K562 (cell line): ENCODE results near the gene FAM200A.
A peak's percentile ranks its signal among the peaks of the same experiment; 100 is the strongest.
"Not testable (repeated sequence)": the region's sequence is repeated elsewhere in the genome, so short reads cannot be mapped to it uniquely, and the experiment has no call there.

Experiments
- CEBPB ChIP-seq: fragments of 450-650 bp; IDR thresholded peaks from 2 replicates; pipeline ENCODE4 v1.6.1; 2016; ENCODE audit warnings: missing genetic modification characterization, missing compliant biosample characterization
- DNMT1 ChIP-seq: fragments of 450-650 bp; IDR thresholded peaks from 2 replicates; pipeline ENCODE4 v1.6.1; 2016; ENCODE audit warnings: antibody characterized with exemption, mild to moderate bottlenecking
- FOXM1 ChIP-seq, 2 experiments: fragments of 450-650 bp in 1 of 2; sonication (generic) in 1 of 2; formaldehyde crosslinking in 1 of 2; IDR thresholded peaks; 2 replicates each; pipeline versions ENCODE4 v1.6.1 to v1.9.0; 2017 to 2022; ENCODE audit warnings: low read depth in 2 of 2, mild to moderate bottlenecking in 2 of 2, missing genetic modification reagents in 1 of 2, moderate library complexity in 1 of 2
- MAFK ChIP-seq: IDR thresholded peaks from 2 replicates; pipeline ENCODE4 v1.6.1; 2011; ENCODE audit warnings: low read length, improper control_type of control experiment
- NFRKB ChIP-seq: fragments of 450-650 bp; IDR thresholded peaks from 2 replicates; pipeline ENCODE4 v1.6.1; 2016; ENCODE audit warnings: low read depth
- POLR2A ChIP-seq: fragments of 450-650 bp; conservative IDR thresholded peaks from 2 replicates; pipeline ENCODE4 v1.6.1; 2016
- SMARCE1 ChIP-seq: fragments of 450-650 bp; IDR thresholded peaks from 2 replicates; pipeline ENCODE4 v1.7.1; 2016; ENCODE audit warnings: mild to moderate bottlenecking
- TARDBP ChIP-seq: fragments of 450-650 bp; IDR thresholded peaks from 2 replicates; pipeline ENCODE4 v1.6.1; 2016
- ZBTB8A ChIP-seq: fragments of 450-650 bp; IDR thresholded peaks from 2 replicates; pipeline ENCODE4 v1.6.1; 2018; ENCODE audit warnings: mild to moderate bottlenecking, moderate library complexity; ENCODE audit not compliant: partially characterized antibody
- ZSCAN32 ChIP-seq: fragments of 450-650 bp; formaldehyde crosslinking; IDR thresholded peaks from 2 replicates; pipeline ENCODE4 v1.4.0; 2020; ENCODE audit warnings: mild to moderate bottlenecking, moderate library complexity
- TF ChIP-seq, protein P1 (sequence below), 3 experiments: IDR thresholded peaks in 2 of 3; conservative IDR thresholded peaks in 1 of 3; 2 replicates each; pipeline ENCODE4 v1.5.1; 2011 to 2012; ENCODE audit warnings: low read length in 3 of 3, mild to moderate bottlenecking in 3 of 3, control low read depth in 2 of 3, improper control_type of control experiment in 1 of 3, inconsistent platforms in 1 of 3, low read depth in 1 of 3, mixed read lengths in 1 of 3, moderate library complexity in 1 of 3; ENCODE audit not compliant: insufficient read depth in 2 of 3
- TF ChIP-seq, protein P2 (sequence below): fragments of 450-650 bp; IDR thresholded peaks from 2 replicates; pipeline ENCODE4 v1.7.1; 2018; ENCODE audit warnings: mild to moderate bottlenecking, low read depth; ENCODE audit not compliant: partially characterized antibody

DNA sequence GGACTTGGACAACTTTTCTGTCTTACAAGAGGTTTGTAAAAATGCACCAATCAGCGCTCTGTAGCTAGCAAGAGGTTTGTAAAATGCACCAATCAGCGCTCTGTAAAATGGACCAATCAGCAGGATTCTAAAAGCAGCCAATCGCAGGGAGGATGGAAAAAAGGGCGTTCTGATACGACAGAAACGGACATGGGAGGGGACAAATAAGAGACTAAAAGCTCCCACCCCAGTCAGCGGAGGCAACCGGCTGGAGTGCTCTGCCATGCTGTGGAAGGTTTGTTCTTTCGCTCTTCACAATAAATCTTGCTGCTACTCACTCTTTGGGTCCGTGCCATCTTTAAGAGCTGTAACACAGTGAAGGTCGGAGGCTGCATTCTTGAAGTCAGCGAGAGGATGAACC lies 50.7 kb downstream of the FAM200A start:
- not testable (repeated sequence) for TF ChIP-seq ZBTB8A; SMARCE1; NFRKB; ZSCAN32 (CRISPR knock-in tag); DNMT1; POLR2A; MAFK; FOXM1 (CRISPR knock-in tag; IDR thresholded peaks at IDR 0.05; ENCODE audit: low read depth); CEBPB; TARDBP
- 0 out of 2 replicates have a peak, but pooled peaks have one; percentile 25 for TF ChIP-seq FOXM1 (IDR thresholded peaks at IDR 0.05; ENCODE audit: low read depth)
- TF ChIP-seq, protein P1, sequence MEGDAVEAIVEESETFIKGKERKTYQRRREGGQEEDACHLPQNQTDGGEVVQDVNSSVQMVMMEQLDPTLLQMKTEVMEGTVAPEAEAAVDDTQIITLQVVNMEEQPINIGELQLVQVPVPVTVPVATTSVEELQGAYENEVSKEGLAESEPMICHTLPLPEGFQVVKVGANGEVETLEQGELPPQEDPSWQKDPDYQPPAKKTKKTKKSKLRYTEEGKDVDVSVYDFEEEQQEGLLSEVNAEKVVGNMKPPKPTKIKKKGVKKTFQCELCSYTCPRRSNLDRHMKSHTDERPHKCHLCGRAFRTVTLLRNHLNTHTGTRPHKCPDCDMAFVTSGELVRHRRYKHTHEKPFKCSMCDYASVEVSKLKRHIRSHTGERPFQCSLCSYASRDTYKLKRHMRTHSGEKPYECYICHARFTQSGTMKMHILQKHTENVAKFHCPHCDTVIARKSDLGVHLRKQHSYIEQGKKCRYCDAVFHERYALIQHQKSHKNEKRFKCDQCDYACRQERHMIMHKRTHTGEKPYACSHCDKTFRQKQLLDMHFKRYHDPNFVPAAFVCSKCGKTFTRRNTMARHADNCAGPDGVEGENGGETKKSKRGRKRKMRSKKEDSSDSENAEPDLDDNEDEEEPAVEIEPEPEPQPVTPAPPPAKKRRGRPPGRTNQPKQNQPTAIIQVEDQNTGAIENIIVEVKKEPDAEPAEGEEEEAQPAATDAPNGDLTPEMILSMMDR (IDR thresholded peaks at IDR 0.05 in 2 of 3, conservative IDR thresholded peaks at IDR 0.05 in 1 of 3; ENCODE audit: insufficient read depth in 2 of 3, low read depth in 1 of 3, low read length in 3 of 3) = not testable (repeated sequence)
- TF ChIP-seq, protein P2, sequence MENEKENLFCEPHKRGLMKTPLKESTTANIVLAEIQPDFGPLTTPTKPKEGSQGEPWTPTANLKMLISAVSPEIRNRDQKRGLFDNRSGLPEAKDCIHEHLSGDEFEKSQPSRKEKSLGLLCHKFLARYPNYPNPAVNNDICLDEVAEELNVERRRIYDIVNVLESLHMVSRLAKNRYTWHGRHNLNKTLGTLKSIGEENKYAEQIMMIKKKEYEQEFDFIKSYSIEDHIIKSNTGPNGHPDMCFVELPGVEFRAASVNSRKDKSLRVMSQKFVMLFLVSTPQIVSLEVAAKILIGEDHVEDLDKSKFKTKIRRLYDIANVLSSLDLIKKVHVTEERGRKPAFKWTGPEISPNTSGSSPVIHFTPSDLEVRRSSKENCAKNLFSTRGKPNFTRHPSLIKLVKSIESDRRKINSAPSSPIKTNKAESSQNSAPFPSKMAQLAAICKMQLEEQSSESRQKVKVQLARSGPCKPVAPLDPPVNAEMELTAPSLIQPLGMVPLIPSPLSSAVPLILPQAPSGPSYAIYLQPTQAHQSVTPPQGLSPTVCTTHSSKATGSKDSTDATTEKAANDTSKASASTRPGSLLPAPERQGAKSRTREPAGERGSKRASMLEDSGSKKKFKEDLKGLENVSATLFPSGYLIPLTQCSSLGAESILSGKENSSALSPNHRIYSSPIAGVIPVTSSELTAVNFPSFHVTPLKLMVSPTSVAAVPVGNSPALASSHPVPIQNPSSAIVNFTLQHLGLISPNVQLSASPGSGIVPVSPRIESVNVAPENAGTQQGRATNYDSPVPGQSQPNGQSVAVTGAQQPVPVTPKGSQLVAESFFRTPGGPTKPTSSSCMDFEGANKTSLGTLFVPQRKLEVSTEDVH = not testable (repeated sequence)
